HL-60 (cell line): ENCODE results near the gene PLPPR1.
A peak's percentile ranks its signal among the peaks of the same experiment; 100 is the strongest.

Experiments used
- DNase-seq, 2 experiments: peaks; one replicate each; pipeline ENCODE4 v3.0.0-alpha.2; 2010 to 2020; ENCODE audit warnings: low read depth in 1 of 2, low spot score in 1 of 2
- H3K27ac ChIP-seq: fragments of 250-450 bp; sonication (Bioruptor Pico); replicated peaks from 2 replicates; pipeline ENCODE4 v1.5.1; 2020; ENCODE audit warnings: mild to moderate bottlenecking, moderate library complexity
- H3K27me3 ChIP-seq: fragments of 250-450 bp; sonication (Bioruptor Pico); 2 replicates; pipeline ENCODE4 v1.5.1; 2021; ENCODE audit warnings: mild to moderate bottlenecking, moderate library complexity; ENCODE audit not compliant: insufficient read depth, poor library complexity, severe bottlenecking
- H3K4me3 ChIP-seq: replicated peaks from 2 replicates; pipeline ENCODE4 v1.5.1; 2011; ENCODE audit warnings: mild to moderate bottlenecking, control low read depth, low read length; ENCODE audit not compliant: insufficient read depth
- GABPA ChIP-seq: IDR thresholded peaks from 2 replicates; pipeline ENCODE4 v1.6.1; 2012; ENCODE audit warnings: low read depth
- POLR2AphosphoS5 ChIP-seq: IDR thresholded peaks from 2 replicates; pipeline ENCODE4 v1.6.1; 2012; ENCODE audit warnings: low read depth
- REST ChIP-seq: IDR thresholded peaks from 2 replicates; pipeline ENCODE4 v1.6.1; 2012; ENCODE audit warnings: low read depth; ENCODE audit not compliant: insufficient replicate concordance
- SPI1 ChIP-seq: IDR thresholded peaks from 2 replicates; pipeline ENCODE4 v1.6.1; 2012; ENCODE audit warnings: low read depth, mild to moderate bottlenecking, borderline replicate concordance
- TF ChIP-seq, protein P1 (sequence below): IDR thresholded peaks from one replicate; pipeline ENCODE4 v1.5.1; 2011; ENCODE audit warnings: low read length, control low read depth, inconsistent platforms; ENCODE audit not compliant: insufficient read depth

PLPPR1 gene

GRCh38 chr9:101115102-101115501, 86.6 kb downstream of the PLPPR1 start:
- H3K4me3 ChIP-seq = no peak overlapping the region
- no peaks in the 10 kb centered on the region for H3K27me3 ChIP-seq
- no peak for TF ChIP-seq SPI1
- TF ChIP-seq, protein P1, sequence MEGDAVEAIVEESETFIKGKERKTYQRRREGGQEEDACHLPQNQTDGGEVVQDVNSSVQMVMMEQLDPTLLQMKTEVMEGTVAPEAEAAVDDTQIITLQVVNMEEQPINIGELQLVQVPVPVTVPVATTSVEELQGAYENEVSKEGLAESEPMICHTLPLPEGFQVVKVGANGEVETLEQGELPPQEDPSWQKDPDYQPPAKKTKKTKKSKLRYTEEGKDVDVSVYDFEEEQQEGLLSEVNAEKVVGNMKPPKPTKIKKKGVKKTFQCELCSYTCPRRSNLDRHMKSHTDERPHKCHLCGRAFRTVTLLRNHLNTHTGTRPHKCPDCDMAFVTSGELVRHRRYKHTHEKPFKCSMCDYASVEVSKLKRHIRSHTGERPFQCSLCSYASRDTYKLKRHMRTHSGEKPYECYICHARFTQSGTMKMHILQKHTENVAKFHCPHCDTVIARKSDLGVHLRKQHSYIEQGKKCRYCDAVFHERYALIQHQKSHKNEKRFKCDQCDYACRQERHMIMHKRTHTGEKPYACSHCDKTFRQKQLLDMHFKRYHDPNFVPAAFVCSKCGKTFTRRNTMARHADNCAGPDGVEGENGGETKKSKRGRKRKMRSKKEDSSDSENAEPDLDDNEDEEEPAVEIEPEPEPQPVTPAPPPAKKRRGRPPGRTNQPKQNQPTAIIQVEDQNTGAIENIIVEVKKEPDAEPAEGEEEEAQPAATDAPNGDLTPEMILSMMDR = no peak
- no peak for TF ChIP-seq GABPA
- no peak for TF ChIP-seq POLR2AphosphoS5
- no peak for TF ChIP-seq REST
- no peak for DNase-seq
- H3K27ac ChIP-seq = no peak overlapping the region

- Histone ChIP-seq H3K4me3 (no peak overlapping the region), H3K27ac (no peak overlapping the region), H3K27me3 (no peaks in the 10 kb centered on the region)
- no peak for TF ChIP-seq REST
- TF ChIP-seq POLR2AphosphoS5 = no peak
- TF ChIP-seq GABPA = no peak
- TF ChIP-seq SPI1 = no peak
- TF ChIP-seq, protein P1 = no peak
- DNase-seq = no peak
Measured at GRCh38 chr9:101117161-101117560, 88.6 kb downstream of the PLPPR1 start.

DNA sequence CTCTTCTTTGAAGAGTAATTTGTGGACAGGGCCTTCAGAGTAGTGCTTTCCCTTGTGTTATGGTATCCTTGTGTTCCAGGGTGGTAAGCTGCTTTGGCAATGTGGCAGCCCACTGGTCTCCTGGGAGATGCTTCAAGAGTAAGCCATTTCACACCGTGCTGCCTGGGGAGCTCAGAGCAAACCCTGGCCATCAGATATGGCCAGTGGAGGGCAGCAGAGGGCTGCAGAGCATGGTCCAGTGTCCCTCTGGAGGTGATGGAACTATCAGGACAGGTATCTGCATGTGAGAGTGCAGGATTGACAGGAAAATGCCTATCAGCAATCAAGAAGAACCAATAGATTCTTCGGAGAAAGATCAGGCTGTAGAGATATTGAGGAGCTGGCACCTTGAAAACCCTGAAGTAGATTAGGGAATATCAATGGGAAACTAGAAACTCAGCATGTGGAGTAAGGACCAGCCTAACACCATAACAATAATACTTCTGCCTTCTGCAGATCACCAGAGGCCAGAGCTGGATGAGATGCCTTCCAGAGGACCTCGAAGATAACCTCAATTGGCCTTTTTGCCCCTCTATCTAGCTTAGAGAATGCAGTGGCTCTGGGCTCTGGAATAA, 90.8 kb downstream of the PLPPR1 start:
- DNase-seq = peak; percentile 0 to 8
- Histone ChIP-seq H3K4me3 (no peak overlapping the region), H3K27me3 (no peaks in the 10 kb centered on the region), H3K27ac (no peak overlapping the region)
- TF ChIP-seq, protein P1 = peak; percentile 75
- no peak for TF ChIP-seq SPI1

GRCh38 chr9:101121836-101122399, 93.4 kb downstream of the PLPPR1 start:
- DNase-seq = no peak
- H3K4me3 ChIP-seq = no peak overlapping the region
- H3K27me3 ChIP-seq = no peaks in the 10 kb centered on the region
- TF ChIP-seq, protein P1 = no peak
- no peak for TF ChIP-seq REST
- no peak for TF ChIP-seq GABPA
- TF ChIP-seq SPI1 = no peak
- no peak overlapping the region for H3K27ac ChIP-seq
